ENCODE results near the gene COQ8A.

GRCh38 chr1:226948051-226948450, 8.0 kb downstream of the COQ8A start:
- no peak for TF ChIP-seq CTCF (IDR thresholded peaks at IDR 0.05)
- no peak for TF ChIP-seq POLR2A (IDR thresholded peaks at IDR 0.05; ENCODE audit: low read depth)

Data from esophagus muscularis mucosa (tissue), 3 donors.